GM18526 (cell line): ENCODE data around the gene CEP76.

Source experiments
- POLR2A ChIP-seq: IDR thresholded peaks from 3 replicates; pipeline ENCODE4 v1.6.1; 2011; ENCODE audit not compliant: insufficient read length; ENCODE audit errors: extremely low read depth

CEP76 gene

GRCh38 chr18:12659904-12660605 is 42.5 kb downstream of the CEP76 start:
- no peak for TF ChIP-seq POLR2A

- no peak for TF ChIP-seq POLR2A
Observed at GRCh38 chr18:12658426-12659138, 43.9 kb downstream of the CEP76 start.

GRCh38 chr18:12657684-12658425 is 44.7 kb downstream of the CEP76 start, which contains the start of gene SPIRE1:
Gene SPIRE1, minus strand, starts transcription at chr18:12658107. Its CDS starts 241 bp downstream, at chr18:12657866.
- TF ChIP-seq POLR2A = no peak

GRCh38 chr18:12656938-12657683 is 45.4 kb downstream of the CEP76 start:
- TF ChIP-seq POLR2A = no peak

- TF ChIP-seq POLR2A = no peak
Observed at GRCh38 chr18:12656605-12656937, 46.0 kb downstream of the CEP76 start.

- no peak for TF ChIP-seq POLR2A
Observed at GRCh38 chr18:12654971-12655370, 47.6 kb downstream of the CEP76 start.

- no peak for TF ChIP-seq POLR2A
Observed at GRCh38 chr18:12652861-12653401, 49.6 kb downstream of the CEP76 start.

GRCh38 chr18:12651651-12652050 is 50.9 kb downstream of the CEP76 start:
- TF ChIP-seq POLR2A = no peak

- no peak for TF ChIP-seq POLR2A
Observed at GRCh38 chr18:12647773-12648172, 54.8 kb downstream of the CEP76 start.

- no peak for TF ChIP-seq POLR2A
Observed at GRCh38 chr18:12645751-12646203, 56.7 kb downstream of the CEP76 start.

GRCh38 chr18:12645254-12645653 is 57.3 kb downstream of the CEP76 start:
- TF ChIP-seq POLR2A = no peak

GRCh38 chr18:12640881-12641200 is 61.7 kb downstream of the CEP76 start:
- no peak for TF ChIP-seq POLR2A

- no peak for TF ChIP-seq POLR2A
Observed at GRCh38 chr18:12639990-12640880, 62.3 kb downstream of the CEP76 start.

- TF ChIP-seq POLR2A = no peak
Observed at GRCh38 chr18:12638644-12639124, 63.8 kb downstream of the CEP76 start.
